ENCODE measurements around the gene GYPA. TPM values are rescaled to one million over a fixed set of nuclear protein-coding genes. Genes with fewer than 3 reads are reported as not detected.

Gene GYPA
- total RNA-seq, 4 donors from 2014 or later = not detected

DNA sequence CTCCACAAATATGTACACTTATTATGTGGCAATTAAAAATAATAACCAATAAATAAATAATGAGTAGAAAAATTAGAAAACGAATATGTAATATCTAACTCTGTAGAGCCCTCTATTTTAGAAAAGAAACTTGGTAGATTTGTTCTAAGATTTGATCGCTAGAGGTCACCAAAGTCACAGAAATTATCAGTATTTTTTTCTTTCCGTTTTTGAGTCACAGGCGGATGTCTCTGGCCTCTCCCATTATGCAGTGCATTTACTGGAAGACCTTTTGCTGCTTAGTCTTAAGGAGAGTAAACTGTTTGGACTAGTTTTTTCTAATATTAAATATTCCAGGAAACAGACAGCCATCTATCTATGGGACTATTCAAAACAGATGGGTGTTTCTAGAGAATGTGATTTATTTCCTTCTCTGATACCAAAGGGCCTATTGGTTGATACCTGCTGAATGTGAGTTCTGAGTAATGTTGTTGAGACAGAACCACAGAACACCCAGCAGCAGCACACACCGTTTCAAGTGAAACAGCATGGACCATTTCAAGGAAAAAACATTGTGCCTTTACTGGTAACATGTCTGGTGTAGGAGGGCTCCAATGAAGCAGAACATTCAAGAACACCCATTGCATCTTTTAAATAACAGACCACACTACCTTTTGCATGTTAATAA, 34.0 kb upstream of the GYPA start:
- no peaks in the 10 kb centered on the region for H3K4me1 ChIP-seq
- no peaks in the 10 kb centered on the region for H3K9me3 ChIP-seq
- H3K4me3 ChIP-seq = no peak overlapping the region
- no peaks in the 10 kb centered on the region for H3K36me3 ChIP-seq
- intact Hi-C loops (cut with DNase I; ENCODE audit: low total_unique reads) = no loop called here
- no peaks in the 10 kb centered on the region for H3K27me3 ChIP-seq
- no peak overlapping the region for H3K27ac ChIP-seq
- no peak for TF ChIP-seq EP300 (IDR thresholded peaks at IDR 0.05; ENCODE audit: low read depth)
- TF ChIP-seq, protein P1, sequence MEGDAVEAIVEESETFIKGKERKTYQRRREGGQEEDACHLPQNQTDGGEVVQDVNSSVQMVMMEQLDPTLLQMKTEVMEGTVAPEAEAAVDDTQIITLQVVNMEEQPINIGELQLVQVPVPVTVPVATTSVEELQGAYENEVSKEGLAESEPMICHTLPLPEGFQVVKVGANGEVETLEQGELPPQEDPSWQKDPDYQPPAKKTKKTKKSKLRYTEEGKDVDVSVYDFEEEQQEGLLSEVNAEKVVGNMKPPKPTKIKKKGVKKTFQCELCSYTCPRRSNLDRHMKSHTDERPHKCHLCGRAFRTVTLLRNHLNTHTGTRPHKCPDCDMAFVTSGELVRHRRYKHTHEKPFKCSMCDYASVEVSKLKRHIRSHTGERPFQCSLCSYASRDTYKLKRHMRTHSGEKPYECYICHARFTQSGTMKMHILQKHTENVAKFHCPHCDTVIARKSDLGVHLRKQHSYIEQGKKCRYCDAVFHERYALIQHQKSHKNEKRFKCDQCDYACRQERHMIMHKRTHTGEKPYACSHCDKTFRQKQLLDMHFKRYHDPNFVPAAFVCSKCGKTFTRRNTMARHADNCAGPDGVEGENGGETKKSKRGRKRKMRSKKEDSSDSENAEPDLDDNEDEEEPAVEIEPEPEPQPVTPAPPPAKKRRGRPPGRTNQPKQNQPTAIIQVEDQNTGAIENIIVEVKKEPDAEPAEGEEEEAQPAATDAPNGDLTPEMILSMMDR (IDR thresholded peaks at IDR 0.05) = peak; percentile 44 to 54 (median 45)
- no peak for TF ChIP-seq POLR2A (IDR thresholded peaks at IDR 0.05)
- TF ChIP-seq POLR2AphosphoS5 (IDR thresholded peaks at IDR 0.05) = no peak
- in situ Hi-C loops (cut with MboI; ENCODE audit: low pct_ligation_motif_present in 1 of 4, low pct_unique_long_range_greater_than_20kb in 1 of 4, low sequenced_read_pairs in 3 of 4) = loop anchor here in 3 of 4 donors (10.0 to 25.0 kb wide), 2 partner anchors 888 to 890 kb away; no protein-coding TSS in a partner anchor
- 0 to 6% methylated on average over 5 of the region's 5 CpGs for WGBS, 2 donors (ENCODE audit: low coverage in 1 of 2)
- no peak for DNase-seq

DNA sequence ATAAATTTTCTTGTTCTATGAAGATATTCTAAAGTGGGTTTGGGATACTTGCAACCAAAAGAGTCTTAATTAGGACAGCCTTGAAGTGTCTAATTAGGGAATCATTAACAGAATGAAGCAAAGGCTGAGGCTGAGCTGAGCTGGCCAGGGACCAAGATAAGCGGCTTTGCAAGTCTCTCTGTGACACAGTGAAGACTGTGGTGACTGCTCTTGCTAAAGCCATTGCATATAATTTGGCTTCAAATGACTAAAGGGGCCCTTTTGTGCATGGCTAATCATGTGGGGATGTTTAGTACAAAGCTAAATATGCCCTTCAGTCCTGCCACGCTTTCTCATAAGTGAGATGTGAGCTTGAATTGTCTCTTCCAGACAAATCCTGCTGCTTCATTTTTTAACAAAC, 31.2 kb upstream of the GYPA start:
- no peaks in the 10 kb centered on the region for H3K4me1 ChIP-seq
- no peaks in the 10 kb centered on the region for H3K27me3 ChIP-seq
- H3K9me3 ChIP-seq = no peaks in the 10 kb centered on the region
- intact Hi-C loops (cut with DNase I; ENCODE audit: low total_unique reads) = no loop called here
- 52 to 100% methylated on average over 1 to 2 of the region's 2 CpGs for WGBS, 2 donors (ENCODE audit: low coverage in 1 of 2)
- TF ChIP-seq POLR2AphosphoS5 (IDR thresholded peaks at IDR 0.05) = no peak
- TF ChIP-seq POLR2A (IDR thresholded peaks at IDR 0.05) = no peak
- TF ChIP-seq, protein P1 (IDR thresholded peaks at IDR 0.05) = no peak
- no peak for TF ChIP-seq EP300 (IDR thresholded peaks at IDR 0.05; ENCODE audit: low read depth)
- in situ Hi-C loops (cut with MboI; ENCODE audit: low pct_ligation_motif_present in 1 of 4, low pct_unique_long_range_greater_than_20kb in 1 of 4, low sequenced_read_pairs in 3 of 4) = loop anchor here in 2 of 4 donors (10.0 kb wide), 1 partner anchor 893 kb away; no protein-coding TSS in a partner anchor
- H3K4me3 ChIP-seq = no peak overlapping the region
- no peak overlapping the region for H3K27ac ChIP-seq
- no peaks in the 10 kb centered on the region for H3K36me3 ChIP-seq
- DNase-seq = no peak

DNA sequence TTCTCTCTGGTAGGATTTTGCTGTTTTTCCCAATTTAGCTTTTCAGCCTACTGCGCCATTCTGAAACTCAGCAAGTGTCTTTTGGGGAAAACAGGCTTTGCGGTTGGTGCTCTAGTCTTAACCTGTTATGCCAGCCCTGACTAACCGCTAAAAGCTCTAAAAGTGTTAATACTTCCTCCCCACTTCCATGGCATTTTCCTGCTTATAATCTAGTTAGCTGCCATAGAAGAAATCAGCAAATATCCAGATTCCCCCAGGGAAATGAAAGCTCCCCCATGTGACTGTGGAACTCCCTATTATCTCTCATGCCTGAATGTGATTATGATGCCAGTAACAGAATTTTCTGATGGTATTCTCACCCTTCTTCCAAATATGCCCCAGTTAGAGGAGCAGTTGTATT, 28.7 kb upstream of the GYPA start:
- in situ Hi-C loops (cut with MboI; ENCODE audit: low pct_ligation_motif_present in 1 of 4, low pct_unique_long_range_greater_than_20kb in 1 of 4, low sequenced_read_pairs in 3 of 4) = no loop called here
- Histone ChIP-seq H3K4me1 (no peaks in the 10 kb centered on the region), H3K27ac (no peak overlapping the region), H3K36me3 (no peaks in the 10 kb centered on the region), H3K27me3 (no peaks in the 10 kb centered on the region), H3K9me3 (no peaks in the 10 kb centered on the region), H3K4me3 (no peak overlapping the region)
- intact Hi-C loops (cut with DNase I; ENCODE audit: low total_unique reads) = no loop called here
- 77 to 84% methylated on average over 3 of the region's 3 CpGs for WGBS, 2 donors (ENCODE audit: low coverage in 1 of 2)
- no peak for TF ChIP-seq EP300 (IDR thresholded peaks at IDR 0.05; ENCODE audit: low read depth)
- TF ChIP-seq, protein P1 (IDR thresholded peaks at IDR 0.05) = no peak
- TF ChIP-seq POLR2AphosphoS5 (IDR thresholded peaks at IDR 0.05) = no peak
- no peak for TF ChIP-seq POLR2A (IDR thresholded peaks at IDR 0.05)
- no peak for DNase-seq

DNA sequence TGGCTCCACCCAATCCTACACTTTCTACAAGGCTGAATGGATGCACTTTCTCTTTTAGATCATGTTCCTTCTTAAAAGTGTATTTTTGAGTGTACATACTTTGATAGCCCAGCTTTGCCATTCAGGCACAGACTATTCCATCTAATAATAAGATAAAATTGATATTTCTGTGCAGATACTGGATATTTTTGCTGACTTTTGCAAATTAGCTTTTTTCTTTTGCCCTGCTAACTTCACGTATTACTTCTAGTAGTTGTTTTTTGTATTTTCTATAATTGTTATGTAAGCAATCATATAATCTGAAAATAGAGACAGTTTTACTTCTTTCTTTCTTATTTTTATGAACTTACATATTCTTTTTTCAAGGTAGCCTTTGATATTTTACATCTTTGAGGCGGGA, 13.5 kb upstream of the GYPA start:
- Histone ChIP-seq H3K4me3 (no peak overlapping the region), H3K4me1 (no peaks in the 10 kb centered on the region), H3K9me3 (no peaks in the 10 kb centered on the region), H3K27ac (no peak overlapping the region), H3K27me3 (no peaks in the 10 kb centered on the region), H3K36me3 (no peaks in the 10 kb centered on the region)
- 86 to 91% methylated on average over 2 of the region's 2 CpGs for WGBS, 2 donors (ENCODE audit: low coverage in 1 of 2)
- TF ChIP-seq POLR2AphosphoS5 (IDR thresholded peaks at IDR 0.05) (no peak), EP300 (IDR thresholded peaks at IDR 0.05; ENCODE audit: low read depth) (no peak), POLR2A (IDR thresholded peaks at IDR 0.05) (no peak)
- TF ChIP-seq, protein P1 (IDR thresholded peaks at IDR 0.05) = no peak
- in situ Hi-C loops (cut with MboI; ENCODE audit: low pct_ligation_motif_present in 1 of 4, low pct_unique_long_range_greater_than_20kb in 1 of 4, low sequenced_read_pairs in 3 of 4) (no loop called here), intact Hi-C loops (cut with DNase I; ENCODE audit: low total_unique reads) (no loop called here)
- no peak for DNase-seq

Data from transverse colon (tissue), 4 donors.